SK-N-MC (cell line): ENCODE measurements around the gene ZNF644.

ENCODE experiments used
- EZH2 ChIP-seq: fragments of 200-600 bp; sonication (generic); IDR thresholded peaks from one replicate; pipeline ENCODE4 v1.6.1; 2017; ENCODE audit warnings: antibody characterized with exemption
- POLR2AphosphoS5 ChIP-seq: IDR thresholded peaks from 2 replicates; pipeline ENCODE4 v1.6.1; 2012; ENCODE audit warnings: mild to moderate bottlenecking, low read depth, low read length, borderline replicate concordance

DNA sequence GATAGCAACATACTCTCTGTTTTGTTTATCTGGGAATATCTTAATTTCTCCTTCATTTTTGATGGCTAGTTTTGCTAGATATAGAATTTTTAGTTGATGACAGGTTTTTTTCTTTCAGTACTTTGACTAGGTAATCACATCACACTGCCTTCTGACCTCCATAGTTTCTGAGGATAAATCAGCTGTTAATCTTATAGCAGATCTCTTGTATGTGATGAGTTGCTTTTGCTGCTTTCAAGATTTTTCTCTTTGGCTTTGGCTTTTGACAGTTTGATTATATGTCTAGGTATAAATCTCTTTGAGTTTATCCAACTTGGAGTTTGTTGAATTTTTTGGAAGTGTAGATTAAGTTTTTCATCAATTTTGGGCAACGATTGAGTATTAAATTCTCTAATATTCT is 142.6 kb downstream of the ZNF644 start:
- TF ChIP-seq POLR2AphosphoS5 (no peak), EZH2 (no peak)
